WTC11 (cell line): ENCODE data around the gene GRIA2. TPM values are rescaled to one million over a fixed set of nuclear protein-coding genes. Genes with fewer than 3 reads are reported as not detected.

ENCODE experiments used
- ATAC-seq: fragments of 200-7000 bp; cut with Tn5 transposase; 2 replicates; pipeline ENCODE4 v1.10.0; 2021; ENCODE audit warnings: mild to moderate bottlenecking, moderate library complexity
- CTCF ChIA-PET: fragments of 300-600 bp; sonication (Branson Sonifier 250); formaldehyde crosslinking; loops from one replicate; lab custom pipeline; 2021; ENCODE audit warnings: antibody characterized with exemption; lab: Charles Lee
- POLR2A ChIA-PET: fragments of 350-600 bp; sonication (Branson Sonifier 250); formaldehyde crosslinking; loops from one replicate; lab custom pipeline; 2021; ENCODE audit warnings: antibody characterized with exemption; lab: Charles Lee
- DNase-seq: peaks from one replicate; pipeline ENCODE4 v3.0.0; 2021; ENCODE audit warnings: low spot score
- H3K27ac Mint-ChIP-seq: 2 replicates; pipeline ENCODE4 v1.8.0; 2021; ENCODE audit warnings: mixed read lengths
- H3K27me3 Mint-ChIP-seq: 2 replicates; pipeline ENCODE4 v1.8.0; 2021; ENCODE audit warnings: low read depth, mild to moderate bottlenecking, moderate library complexity, mixed read lengths
- H3K36me3 Mint-ChIP-seq: 2 replicates; pipeline ENCODE4 v1.8.0; 2021; ENCODE audit warnings: mixed read lengths
- H3K4me1 Mint-ChIP-seq: 2 replicates; pipeline ENCODE4 v1.8.0; 2022; ENCODE audit warnings: mixed read lengths
- H3K4me3 Mint-ChIP-seq: 2 replicates; pipeline ENCODE4 v1.8.0; 2021; ENCODE audit warnings: mild to moderate bottlenecking, moderate library complexity, mixed read lengths
- H3K9me3 Mint-ChIP-seq: 2 replicates; pipeline ENCODE4 v1.8.0; 2021; ENCODE audit warnings: mixed read lengths
- ATF1 ChIP-seq: sonication (generic); formaldehyde crosslinking; IDR thresholded peaks from 2 replicates; pipeline ENCODE4 v1.8.1; 2023; ENCODE audit warnings: mild to moderate bottlenecking, moderate library complexity, missing genetic modification reagents
- CREB1 ChIP-seq: sonication (generic); formaldehyde crosslinking; IDR thresholded peaks from 2 replicates; pipeline ENCODE4 v1.8.0; 2023; ENCODE audit warnings: mild to moderate bottlenecking, missing genetic modification reagents
- ELF4 ChIP-seq: sonication (generic); formaldehyde crosslinking; IDR thresholded peaks from 2 replicates; pipeline ENCODE4 v1.8.1; 2022; ENCODE audit warnings: low read depth, mild to moderate bottlenecking, moderate library complexity, missing genetic modification reagents
- FOXJ3 ChIP-seq: sonication (generic); formaldehyde crosslinking; IDR thresholded peaks from 2 replicates; pipeline ENCODE4 v1.9.0; 2021; ENCODE audit warnings: missing genetic modification reagents, mild to moderate bottlenecking, borderline replicate concordance
- GABPB1 ChIP-seq: sonication (generic); formaldehyde crosslinking; IDR thresholded peaks from 2 replicates; pipeline ENCODE4 v1.8.1; 2023; ENCODE audit warnings: mild to moderate bottlenecking, missing genetic modification reagents
- HMGA2 ChIP-seq: fragments of 250-450 bp; sonication (Bioruptor Pico); IDR thresholded peaks from 2 replicates; pipeline ENCODE4 v1.4.0; 2021; ENCODE audit warnings: mild to moderate bottlenecking, moderate library complexity
- JUN ChIP-seq: sonication (generic); formaldehyde crosslinking; IDR thresholded peaks from 2 replicates; pipeline ENCODE4 v1.8.0; 2023; ENCODE audit warnings: mild to moderate bottlenecking, missing genetic modification reagents
- MYBL2 ChIP-seq: sonication (generic); formaldehyde crosslinking; IDR thresholded peaks from 2 replicates; pipeline ENCODE4 v1.8.1; 2023; ENCODE audit warnings: mild to moderate bottlenecking, moderate library complexity, missing genetic modification reagents
- NFE2L1 ChIP-seq: sonication (generic); formaldehyde crosslinking; IDR thresholded peaks from 2 replicates; pipeline ENCODE4 v1.8.1; 2023; ENCODE audit warnings: missing genetic modification reagents
- NFYB ChIP-seq: sonication (generic); formaldehyde crosslinking; conservative IDR thresholded peaks from 2 replicates; pipeline ENCODE4 v1.8.0; 2022; ENCODE audit warnings: low read depth, missing genetic modification reagents
- NR1H2 ChIP-seq: sonication (generic); formaldehyde crosslinking; IDR thresholded peaks from 2 replicates; pipeline ENCODE4 v1.9.0; 2021; ENCODE audit warnings: mild to moderate bottlenecking, moderate library complexity, missing genetic modification reagents
- OVOL2 ChIP-seq: fragments of 250-450 bp; sonication (Bioruptor Pico); IDR thresholded peaks from 2 replicates; pipeline ENCODE4 v1.9.0; 2021; ENCODE audit warnings: mild to moderate bottlenecking, borderline replicate concordance
- SOX15 ChIP-seq: fragments of 250-450 bp; sonication (Bioruptor Pico); IDR thresholded peaks from 2 replicates; pipeline ENCODE4 v1.9.0; 2021; ENCODE audit warnings: mild to moderate bottlenecking
- TP53 ChIP-seq: sonication (generic); formaldehyde crosslinking; IDR thresholded peaks from 2 replicates; pipeline ENCODE4 v1.8.1; 2023; ENCODE audit warnings: mild to moderate bottlenecking, missing genetic modification reagents
- ZNF416 ChIP-seq: fragments of 250-450 bp; sonication (Bioruptor Pico); IDR thresholded peaks from 2 replicates; pipeline ENCODE4 v1.9.0; 2021; ENCODE audit warnings: mild to moderate bottlenecking, inconsistent platforms
- total RNA-seq: library from RNA; stranded (reverse); gene quantifications from 3 replicates; pipeline ENCODE4 v1.2.3, GENCODE V29; 2021
- TF ChIP-seq, protein P1 (sequence below): fragments of 250-450 bp; sonication (Bioruptor Pico); IDR thresholded peaks from 2 replicates; pipeline ENCODE4 v2.1.2; 2022; ENCODE audit warnings: mild to moderate bottlenecking, moderate library complexity
- TF ChIP-seq, protein P2 (sequence below): sonication (generic); formaldehyde crosslinking; IDR thresholded peaks from 2 replicates; pipeline ENCODE4 v1.8.0; 2022; ENCODE audit warnings: mild to moderate bottlenecking, missing genetic modification reagents
- TF ChIP-seq, protein P3 (sequence below): sonication (generic); formaldehyde crosslinking; IDR thresholded peaks from 2 replicates; pipeline ENCODE4 v1.8.1; 2023; ENCODE audit warnings: mild to moderate bottlenecking, missing genetic modification reagents, borderline replicate concordance
- TF ChIP-seq, protein P4 (sequence below): sonication (generic); formaldehyde crosslinking; IDR thresholded peaks from 2 replicates; pipeline ENCODE4 v1.8.1; 2022; ENCODE audit warnings: low read depth, mild to moderate bottlenecking, moderate library complexity, missing genetic modification reagents, borderline replicate concordance
- TF ChIP-seq, protein P5 (sequence below): sonication (generic); formaldehyde crosslinking; IDR thresholded peaks from 2 replicates; pipeline ENCODE4 v1.8.1; 2022; ENCODE audit warnings: missing genetic modification reagents, borderline replicate concordance
- TF ChIP-seq, protein P6 (sequence below): sonication (generic); formaldehyde crosslinking; conservative IDR thresholded peaks from 2 replicates; pipeline ENCODE4 v1.8.1; 2022; ENCODE audit warnings: mild to moderate bottlenecking, missing genetic modification reagents
- TF ChIP-seq, protein P7 (sequence below): sonication (generic); formaldehyde crosslinking; IDR thresholded peaks from 2 replicates; pipeline ENCODE4 v1.8.1; 2022; ENCODE audit warnings: mild to moderate bottlenecking, missing genetic modification reagents, moderate library complexity, borderline replicate concordance
- TF ChIP-seq, protein P8 (sequence below): sonication (generic); formaldehyde crosslinking; IDR thresholded peaks from 2 replicates; pipeline ENCODE4 v1.8.0; 2023; ENCODE audit warnings: missing genetic modification reagents

The GRIA2 gene
- total RNA-seq, 1 experiment from 2014 or later, result not detected

DNA sequence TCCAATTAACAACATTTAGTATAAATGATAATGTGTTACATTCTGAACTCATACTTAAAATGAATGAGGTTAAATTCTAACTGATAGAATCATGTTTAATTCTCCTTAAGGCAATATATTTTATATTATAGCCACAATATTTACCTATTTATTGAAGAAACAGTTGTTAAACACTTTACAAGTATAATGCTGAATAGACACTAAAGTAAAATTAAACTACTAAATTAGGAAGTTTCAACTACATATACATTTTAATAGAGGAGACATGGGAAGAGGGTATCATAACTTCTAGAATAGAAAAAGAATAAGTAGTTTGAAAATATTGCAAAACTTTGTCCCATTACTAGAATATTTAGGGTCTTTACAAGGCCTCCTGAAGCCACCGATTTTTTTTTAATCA, 36.2 kb upstream of the GRIA2 start:
- no peak overlapping the region for H3K27ac Mint-ChIP-seq
- TF ChIP-seq, protein P1, sequence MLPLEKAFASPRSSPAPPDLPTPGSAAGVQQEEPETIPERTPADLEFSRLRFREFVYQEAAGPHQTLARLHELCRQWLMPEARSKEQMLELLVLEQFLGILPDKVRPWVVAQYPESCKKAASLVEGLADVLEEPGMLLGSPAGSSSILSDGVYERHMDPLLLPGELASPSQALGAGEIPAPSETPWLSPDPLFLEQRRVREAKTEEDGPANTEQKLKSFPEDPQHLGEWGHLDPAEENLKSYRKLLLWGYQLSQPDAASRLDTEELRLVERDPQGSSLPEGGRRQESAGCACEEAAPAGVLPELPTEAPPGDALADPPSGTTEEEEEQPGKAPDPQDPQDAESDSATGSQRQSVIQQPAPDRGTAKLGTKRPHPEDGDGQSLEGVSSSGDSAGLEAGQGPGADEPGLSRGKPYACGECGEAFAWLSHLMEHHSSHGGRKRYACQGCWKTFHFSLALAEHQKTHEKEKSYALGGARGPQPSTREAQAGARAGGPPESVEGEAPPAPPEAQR (CRISPR knock-in tag), result no peak
- TF ChIP-seq HMGA2 (CRISPR knock-in tag), result no peak
- TF ChIP-seq, protein P2, sequence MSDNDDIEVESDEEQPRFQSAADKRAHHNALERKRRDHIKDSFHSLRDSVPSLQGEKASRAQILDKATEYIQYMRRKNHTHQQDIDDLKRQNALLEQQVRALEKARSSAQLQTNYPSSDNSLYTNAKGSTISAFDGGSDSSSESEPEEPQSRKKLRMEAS (CRISPR knock-in tag), result no peak
- no peak for TF ChIP-seq ATF1 (CRISPR knock-in tag)
- TF ChIP-seq CREB1 (CRISPR knock-in tag), result no peak
- TF ChIP-seq GABPB1 (CRISPR knock-in tag), result no peak
- no peak for TF ChIP-seq OVOL2 (CRISPR knock-in tag)
- TF ChIP-seq, protein P3, sequence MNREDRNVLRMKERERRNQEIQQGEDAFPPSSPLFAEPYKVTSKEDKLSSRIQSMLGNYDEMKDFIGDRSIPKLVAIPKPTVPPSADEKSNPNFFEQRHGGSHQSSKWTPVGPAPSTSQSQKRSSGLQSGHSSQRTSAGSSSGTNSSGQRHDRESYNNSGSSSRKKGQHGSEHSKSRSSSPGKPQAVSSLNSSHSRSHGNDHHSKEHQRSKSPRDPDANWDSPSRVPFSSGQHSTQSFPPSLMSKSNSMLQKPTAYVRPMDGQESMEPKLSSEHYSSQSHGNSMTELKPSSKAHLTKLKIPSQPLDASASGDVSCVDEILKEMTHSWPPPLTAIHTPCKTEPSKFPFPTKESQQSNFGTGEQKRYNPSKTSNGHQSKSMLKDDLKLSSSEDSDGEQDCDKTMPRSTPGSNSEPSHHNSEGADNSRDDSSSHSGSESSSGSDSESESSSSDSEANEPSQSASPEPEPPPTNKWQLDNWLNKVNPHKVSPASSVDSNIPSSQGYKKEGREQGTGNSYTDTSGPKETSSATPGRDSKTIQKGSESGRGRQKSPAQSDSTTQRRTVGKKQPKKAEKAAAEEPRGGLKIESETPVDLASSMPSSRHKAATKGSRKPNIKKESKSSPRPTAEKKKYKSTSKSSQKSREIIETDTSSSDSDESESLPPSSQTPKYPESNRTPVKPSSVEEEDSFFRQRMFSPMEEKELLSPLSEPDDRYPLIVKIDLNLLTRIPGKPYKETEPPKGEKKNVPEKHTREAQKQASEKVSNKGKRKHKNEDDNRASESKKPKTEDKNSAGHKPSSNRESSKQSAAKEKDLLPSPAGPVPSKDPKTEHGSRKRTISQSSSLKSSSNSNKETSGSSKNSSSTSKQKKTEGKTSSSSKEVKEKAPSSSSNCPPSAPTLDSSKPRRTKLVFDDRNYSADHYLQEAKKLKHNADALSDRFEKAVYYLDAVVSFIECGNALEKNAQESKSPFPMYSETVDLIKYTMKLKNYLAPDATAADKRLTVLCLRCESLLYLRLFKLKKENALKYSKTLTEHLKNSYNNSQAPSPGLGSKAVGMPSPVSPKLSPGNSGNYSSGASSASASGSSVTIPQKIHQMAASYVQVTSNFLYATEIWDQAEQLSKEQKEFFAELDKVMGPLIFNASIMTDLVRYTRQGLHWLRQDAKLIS, result no peak
- TF ChIP-seq, protein P4, sequence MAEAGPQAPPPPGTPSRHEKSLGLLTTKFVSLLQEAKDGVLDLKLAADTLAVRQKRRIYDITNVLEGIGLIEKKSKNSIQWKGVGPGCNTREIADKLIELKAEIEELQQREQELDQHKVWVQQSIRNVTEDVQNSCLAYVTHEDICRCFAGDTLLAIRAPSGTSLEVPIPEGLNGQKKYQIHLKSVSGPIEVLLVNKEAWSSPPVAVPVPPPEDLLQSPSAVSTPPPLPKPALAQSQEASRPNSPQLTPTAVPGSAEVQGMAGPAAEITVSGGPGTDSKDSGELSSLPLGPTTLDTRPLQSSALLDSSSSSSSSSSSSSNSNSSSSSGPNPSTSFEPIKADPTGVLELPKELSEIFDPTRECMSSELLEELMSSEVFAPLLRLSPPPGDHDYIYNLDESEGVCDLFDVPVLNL (CRISPR knock-in tag), result no peak
- no peak for TF ChIP-seq NFYB (CRISPR knock-in tag)
- no peak for TF ChIP-seq SOX15 (CRISPR knock-in tag)
- TF ChIP-seq TP53 (CRISPR knock-in tag), result no peak
- TF ChIP-seq, all 79 proteins: peak for 0
- H3K4me1 Mint-ChIP-seq, result peaks cover 11% of the 10 kb centered on the region
- H3K27me3 Mint-ChIP-seq, result 0 out of 2 replicates have a peak, but pooled peaks cover 2% of the 10 kb centered on the region
- no peak overlapping the region for H3K4me3 Mint-ChIP-seq
- ChIA-PET CTCF (no interaction called here), POLR2A (no interaction called here)
- DNase-seq (no peak), ATAC-seq (no peak)
- H3K36me3 Mint-ChIP-seq, result peaks cover 7% of the 10 kb centered on the region
- peaks cover 11% of the 10 kb centered on the region for H3K9me3 Mint-ChIP-seq

DNA sequence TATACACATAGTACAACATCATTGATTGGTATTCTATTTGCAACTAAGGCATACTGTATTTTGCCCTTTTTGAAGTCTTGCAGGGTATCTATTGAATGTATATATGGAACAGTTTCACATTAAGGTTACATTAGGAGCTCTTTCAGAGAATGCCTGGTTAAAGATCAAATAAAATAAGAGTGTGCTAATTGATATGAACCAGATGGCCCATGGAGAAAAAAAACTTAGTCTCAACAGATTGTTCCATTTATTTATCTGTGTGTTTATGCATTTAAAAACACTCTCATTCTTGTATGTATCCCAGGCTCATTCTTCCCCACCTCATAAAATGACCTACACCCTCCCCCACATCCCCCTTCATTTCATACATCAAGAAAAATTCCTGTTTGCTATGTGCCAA, 35.2 kb upstream of the GRIA2 start:
- no peak overlapping the region for H3K27ac Mint-ChIP-seq
- ATAC-seq (no peak), DNase-seq (no peak)
- no peaks in the 10 kb centered on the region for H3K27me3 Mint-ChIP-seq
- peaks cover 9% of the 10 kb centered on the region for H3K9me3 Mint-ChIP-seq
- ChIA-PET POLR2A (no interaction called here), CTCF (no interaction called here)
- peaks cover 4% of the 10 kb centered on the region for H3K36me3 Mint-ChIP-seq
- H3K4me3 Mint-ChIP-seq, result no peak overlapping the region
- peaks cover 9% of the 10 kb centered on the region for H3K4me1 Mint-ChIP-seq
- TF ChIP-seq ELF4 (CRISPR knock-in tag), result no peak
- TF ChIP-seq JUN, result no peak
- TF ChIP-seq GABPB1 (CRISPR knock-in tag), result no peak
- TF ChIP-seq FOXJ3, result no peak
- TF ChIP-seq, protein P5, sequence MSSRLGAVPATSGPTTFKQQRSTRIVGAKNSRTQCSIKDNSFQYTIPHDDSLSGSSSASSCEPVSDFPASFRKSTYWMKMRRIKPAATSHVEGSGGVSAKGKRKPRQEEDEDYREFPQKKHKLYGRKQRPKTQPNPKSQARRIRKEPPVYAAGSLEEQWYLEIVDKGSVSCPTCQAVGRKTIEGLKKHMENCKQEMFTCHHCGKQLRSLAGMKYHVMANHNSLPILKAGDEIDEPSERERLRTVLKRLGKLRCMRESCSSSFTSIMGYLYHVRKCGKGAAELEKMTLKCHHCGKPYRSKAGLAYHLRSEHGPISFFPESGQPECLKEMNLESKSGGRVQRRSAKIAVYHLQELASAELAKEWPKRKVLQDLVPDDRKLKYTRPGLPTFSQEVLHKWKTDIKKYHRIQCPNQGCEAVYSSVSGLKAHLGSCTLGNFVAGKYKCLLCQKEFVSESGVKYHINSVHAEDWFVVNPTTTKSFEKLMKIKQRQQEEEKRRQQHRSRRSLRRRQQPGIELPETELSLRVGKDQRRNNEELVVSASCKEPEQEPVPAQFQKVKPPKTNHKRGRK (CRISPR knock-in tag), result no peak
- TF ChIP-seq, protein P6, sequence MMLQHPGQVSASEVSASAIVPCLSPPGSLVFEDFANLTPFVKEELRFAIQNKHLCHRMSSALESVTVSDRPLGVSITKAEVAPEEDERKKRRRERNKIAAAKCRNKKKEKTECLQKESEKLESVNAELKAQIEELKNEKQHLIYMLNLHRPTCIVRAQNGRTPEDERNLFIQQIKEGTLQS (CRISPR knock-in tag), result no peak
- TF ChIP-seq, protein P7, sequence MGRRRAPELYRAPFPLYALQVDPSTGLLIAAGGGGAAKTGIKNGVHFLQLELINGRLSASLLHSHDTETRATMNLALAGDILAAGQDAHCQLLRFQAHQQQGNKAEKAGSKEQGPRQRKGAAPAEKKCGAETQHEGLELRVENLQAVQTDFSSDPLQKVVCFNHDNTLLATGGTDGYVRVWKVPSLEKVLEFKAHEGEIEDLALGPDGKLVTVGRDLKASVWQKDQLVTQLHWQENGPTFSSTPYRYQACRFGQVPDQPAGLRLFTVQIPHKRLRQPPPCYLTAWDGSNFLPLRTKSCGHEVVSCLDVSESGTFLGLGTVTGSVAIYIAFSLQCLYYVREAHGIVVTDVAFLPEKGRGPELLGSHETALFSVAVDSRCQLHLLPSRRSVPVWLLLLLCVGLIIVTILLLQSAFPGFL (CRISPR knock-in tag), result no peak
- no peak for TF ChIP-seq NFE2L1
- TF ChIP-seq, protein P8, sequence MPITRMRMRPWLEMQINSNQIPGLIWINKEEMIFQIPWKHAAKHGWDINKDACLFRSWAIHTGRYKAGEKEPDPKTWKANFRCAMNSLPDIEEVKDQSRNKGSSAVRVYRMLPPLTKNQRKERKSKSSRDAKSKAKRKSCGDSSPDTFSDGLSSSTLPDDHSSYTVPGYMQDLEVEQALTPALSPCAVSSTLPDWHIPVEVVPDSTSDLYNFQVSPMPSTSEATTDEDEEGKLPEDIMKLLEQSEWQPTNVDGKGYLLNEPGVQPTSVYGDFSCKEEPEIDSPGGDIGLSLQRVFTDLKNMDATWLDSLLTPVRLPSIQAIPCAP (CRISPR knock-in tag), result no peak
- TF ChIP-seq ATF1 (CRISPR knock-in tag), result no peak
- no peak for TF ChIP-seq MYBL2
- no peak for TF ChIP-seq ZNF416 (CRISPR knock-in tag)
- no peak for TF ChIP-seq NR1H2 (CRISPR knock-in tag)
